PC-9 (cell line): ENCODE results near the gene RDH8. TPM values are rescaled to one million over a fixed set of nuclear protein-coding genes. Genes with fewer than 3 reads are reported as not detected.

Experiments used
- BruUV-seq: library from RNA; stranded (reverse); fragments of 400-500 nt; replicated peaks from 2 replicates; lab custom pipeline; 2021; lab: Mats Ljungman, UMichigan
- CTCF ChIA-PET: fragments of 300-600 bp; sonication (Branson Sonifier 250); formaldehyde crosslinking; loops from one replicate; lab custom pipeline; 2022; ENCODE audit warnings: antibody characterized with exemption; lab: Charles Lee
- POLR2A ChIA-PET: fragments of 300-600 bp; sonication (Branson Sonifier 250); formaldehyde crosslinking; loops from one replicate; lab custom pipeline; 2022; ENCODE audit warnings: antibody characterized with exemption; ENCODE audit not compliant: unreplicated experiment; lab: Charles Lee
- DNase-seq, 2 experiments: peaks; one replicate each; pipeline versions ENCODE4 v3.0.0 to v3.0.0-alpha.2; 2015 to 2022; ENCODE audit warnings: mixed read lengths in 1 of 2
- H2AFZ ChIP-seq: fragments of 200-600 bp; sonication (generic); 2 replicates; pipeline ENCODE4 v1.8.1; 2017; ENCODE audit warnings: antibody characterized with exemption
- H3F3A ChIP-seq: fragments of 200-600 bp; sonication (generic); 2 replicates; pipeline ENCODE4 v1.8.1; 2017; ENCODE audit warnings: antibody characterized with exemption, mild to moderate bottlenecking, low read depth; ENCODE audit not compliant: insufficient read depth
- H3K27ac ChIP-seq: fragments of 200-600 bp; sonication (generic); 2 replicates; pipeline ENCODE4 v1.6.1; 2016; ENCODE audit warnings: mixed run types
- H3K27me3 ChIP-seq: fragments of 200-600 bp; sonication (generic); 2 replicates; pipeline ENCODE4 v1.6.1; 2016; ENCODE audit warnings: low read depth, mixed run types; ENCODE audit not compliant: insufficient read depth
- H3K36me3 ChIP-seq: fragments of 200-600 bp; sonication (generic); 2 replicates; pipeline ENCODE4 v1.6.1; 2016; ENCODE audit warnings: low read depth, mixed run types
- H3K4me1 ChIP-seq: fragments of 200-600 bp; sonication (generic); replicated peaks from 2 replicates; pipeline ENCODE4 v1.6.1; 2016; ENCODE audit warnings: mixed run types; ENCODE audit not compliant: insufficient read depth
- H3K4me2 ChIP-seq: fragments of 200-600 bp; sonication (generic); 2 replicates; pipeline ENCODE4 v1.6.1; 2017; ENCODE audit warnings: mixed run types
- H3K4me3 ChIP-seq: fragments of 200-600 bp; sonication (generic); 2 replicates; pipeline ENCODE4 v1.6.1; 2016; ENCODE audit warnings: mixed run types
- H3K79me2 ChIP-seq: fragments of 200-600 bp; sonication (generic); 2 replicates; pipeline ENCODE4 v1.6.1; 2017; ENCODE audit warnings: low read depth, mixed run types
- H3K9me2 ChIP-seq: fragments of 200-600 bp; sonication (generic); 2 replicates; pipeline ENCODE4 v1.8.1; 2017; ENCODE audit warnings: mild to moderate bottlenecking; ENCODE audit not compliant: insufficient read depth
- H3K9me3 ChIP-seq: fragments of 200-600 bp; sonication (generic); 2 replicates; pipeline ENCODE4 v1.8.1; 2016; ENCODE audit warnings: low read depth; ENCODE audit not compliant: insufficient read depth
- H4K20me1 ChIP-seq: fragments of 200-600 bp; sonication (generic); 2 replicates; pipeline ENCODE4 v1.8.1; 2017; ENCODE audit not compliant: insufficient read depth
- EZH2 ChIP-seq: fragments of 200-600 bp; sonication (generic); IDR thresholded peaks from 2 replicates; pipeline ENCODE4 v1.8.0; 2017; ENCODE audit warnings: antibody characterized with exemption, low read depth
- intact Hi-C: fragments of 100-400 bp; cut with micrococcal nuclease; formaldehyde crosslinking; loops from one replicate; pipeline ENCODE4 v1.10.0; 2022; ENCODE audit not compliant: unreplicated experiment
- total RNA-seq: library from RNA; stranded (reverse); gene quantifications from 2 replicates; pipeline ENCODE4 v1.2.3, GENCODE V29; 2021
- TF ChIP-seq, protein P1 (sequence below): fragments of 200-600 bp; sonication (generic); conservative IDR thresholded peaks from 2 replicates; pipeline ENCODE4 v1.6.1; 2017; ENCODE audit warnings: mixed run types, antibody characterized with exemption, mild to moderate bottlenecking, moderate library complexity

Gene RDH8
- total RNA-seq, 1 experiment from 2014 or later = not detected

DNA sequence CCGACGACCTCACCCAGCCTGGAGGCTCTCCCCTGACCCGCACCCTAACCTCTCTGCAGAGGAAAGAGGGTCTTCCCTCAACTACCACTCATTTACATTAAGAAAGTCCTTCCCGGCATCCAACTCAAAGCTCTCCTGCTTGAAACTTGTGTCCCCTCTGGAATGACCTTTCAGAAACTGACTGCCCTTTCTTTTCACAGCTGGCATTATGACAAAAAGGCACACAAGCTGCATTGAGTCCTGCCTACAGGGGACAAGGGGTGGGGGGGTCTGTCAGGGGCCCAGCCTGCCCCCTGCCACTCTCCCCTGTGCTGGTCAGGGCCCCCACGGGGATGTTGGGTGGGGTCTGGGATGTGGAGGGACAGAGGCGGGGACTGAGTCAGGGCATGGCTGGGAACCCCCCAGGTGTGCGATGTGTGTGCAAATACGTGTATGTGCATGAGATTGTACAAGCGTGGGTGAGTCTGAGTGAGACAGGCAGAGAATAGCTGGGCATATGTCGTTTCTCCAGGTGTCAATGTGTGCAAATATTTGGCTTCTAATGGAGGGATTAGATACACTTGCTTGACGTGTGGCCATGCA is 5.0 kb upstream of the RDH8 start:
- H3K9me2 ChIP-seq = no peaks in the 10 kb centered on the region
- H4K20me1 ChIP-seq = no peaks in the 10 kb centered on the region; the same call in 1 of the 2 replicates
- no peaks in the 10 kb centered on the region for H3K36me3 ChIP-seq
- intact Hi-C loops = no loop called here
- no peaks in the 10 kb centered on the region for H3F3A ChIP-seq
- ChIA-PET CTCF (no interaction called here), POLR2A (no interaction called here)
- no peaks in the 10 kb centered on the region for H3K79me2 ChIP-seq
- no peak for DNase-seq
- H3K4me2 ChIP-seq = no peak overlapping the region
- no peaks in the 10 kb centered on the region for H3K9me3 ChIP-seq
- no peak overlapping the region for H3K27ac ChIP-seq
- H3K27me3 ChIP-seq = peaks cover 97% of the 10 kb centered on the region
- H3K4me1 ChIP-seq = no peaks in the 10 kb centered on the region
- TF ChIP-seq EZH2 = no peak
- TF ChIP-seq, protein P1, sequence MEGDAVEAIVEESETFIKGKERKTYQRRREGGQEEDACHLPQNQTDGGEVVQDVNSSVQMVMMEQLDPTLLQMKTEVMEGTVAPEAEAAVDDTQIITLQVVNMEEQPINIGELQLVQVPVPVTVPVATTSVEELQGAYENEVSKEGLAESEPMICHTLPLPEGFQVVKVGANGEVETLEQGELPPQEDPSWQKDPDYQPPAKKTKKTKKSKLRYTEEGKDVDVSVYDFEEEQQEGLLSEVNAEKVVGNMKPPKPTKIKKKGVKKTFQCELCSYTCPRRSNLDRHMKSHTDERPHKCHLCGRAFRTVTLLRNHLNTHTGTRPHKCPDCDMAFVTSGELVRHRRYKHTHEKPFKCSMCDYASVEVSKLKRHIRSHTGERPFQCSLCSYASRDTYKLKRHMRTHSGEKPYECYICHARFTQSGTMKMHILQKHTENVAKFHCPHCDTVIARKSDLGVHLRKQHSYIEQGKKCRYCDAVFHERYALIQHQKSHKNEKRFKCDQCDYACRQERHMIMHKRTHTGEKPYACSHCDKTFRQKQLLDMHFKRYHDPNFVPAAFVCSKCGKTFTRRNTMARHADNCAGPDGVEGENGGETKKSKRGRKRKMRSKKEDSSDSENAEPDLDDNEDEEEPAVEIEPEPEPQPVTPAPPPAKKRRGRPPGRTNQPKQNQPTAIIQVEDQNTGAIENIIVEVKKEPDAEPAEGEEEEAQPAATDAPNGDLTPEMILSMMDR = no peak
- BruUV-seq = no TSS peak
- H3K4me3 ChIP-seq = no peak overlapping the region
- no peak overlapping the region for H2AFZ ChIP-seq

DNA sequence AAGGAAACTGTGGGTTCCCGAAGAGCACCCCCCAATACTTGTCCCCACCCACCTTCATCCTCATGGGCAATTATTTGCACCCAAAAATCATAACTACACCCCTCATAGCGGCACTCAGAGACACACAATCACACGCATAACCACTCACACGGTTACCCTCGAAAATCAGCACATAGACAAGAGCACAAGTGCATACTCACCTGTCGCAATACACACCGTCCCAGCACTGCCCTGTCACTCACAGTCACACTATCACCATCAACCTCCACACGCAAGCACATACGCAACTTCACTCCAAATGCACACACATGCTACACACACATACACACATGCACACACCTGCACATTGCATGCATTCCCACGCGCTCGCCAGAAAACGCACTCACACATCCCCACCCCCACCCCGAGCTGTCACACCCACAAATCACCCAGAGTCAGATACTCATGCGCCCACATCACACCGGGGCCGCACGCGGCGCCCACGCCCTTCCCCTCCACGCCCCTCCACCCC is 3.5 kb upstream of the RDH8 start:
- Histone ChIP-seq H2AFZ (no peak overlapping the region), H3K4me2 (no peak overlapping the region), H3K27ac (no peak overlapping the region), H3F3A (no peaks in the 10 kb centered on the region), H3K9me3 (no peaks in the 10 kb centered on the region), H4K20me1 (no peaks in the 10 kb centered on the region; the same call in 1 of the 2 replicates), H3K4me1 (no peaks in the 10 kb centered on the region), H3K4me3 (no peak overlapping the region), H3K9me2 (no peaks in the 10 kb centered on the region), H3K79me2 (no peaks in the 10 kb centered on the region), H3K36me3 (no peaks in the 10 kb centered on the region), H3K27me3 (peaks cover 96% of the 10 kb centered on the region)
- BruUV-seq = no TSS peak
- no peak for DNase-seq
- ChIA-PET POLR2A (no interaction called here), CTCF (no interaction called here)
- intact Hi-C loops = no loop called here
- TF ChIP-seq, protein P1 = no peak

DNA sequence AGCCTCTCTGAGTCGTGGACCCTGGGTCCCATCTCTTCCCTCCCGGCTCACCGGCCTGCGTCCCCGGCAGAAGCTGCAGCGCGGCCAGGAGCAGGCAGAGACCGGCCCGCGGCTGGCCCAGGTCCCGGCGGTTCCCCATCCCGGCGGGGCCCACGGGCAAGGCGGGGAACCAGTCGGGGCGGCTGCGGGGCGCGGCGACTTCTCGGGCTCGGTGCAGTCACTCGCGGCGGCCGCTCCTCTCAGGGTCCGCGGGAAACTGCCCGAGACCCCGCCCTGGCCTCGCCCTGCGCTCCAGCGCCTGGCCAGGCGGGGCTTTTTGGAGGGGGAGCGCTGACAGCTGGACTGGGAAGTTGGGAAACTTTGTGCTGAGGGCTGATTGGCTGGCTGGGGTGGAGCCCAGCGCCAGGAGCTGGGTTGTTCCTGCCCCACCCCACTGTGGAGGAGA is 3.0 kb upstream of the RDH8 start, which contains the start of gene COL5A3:
TSS of gene COL5A3 (minus strand) at position 258 of the 445 bp plus-strand sequence. CDS start at position 139, 119 bp downstream.
- Histone ChIP-seq H3K27ac (no peak within 1 kb of the TSS), H3K4me3 (no peak within 1 kb of the TSS), H3K4me2 (no peak within 1 kb of the TSS)

More for the DNA sequence above, 3.0 kb upstream of the RDH8 start, which contains the start of gene COL5A3:
- Histone ChIP-seq H3K4me1 (no peaks in the 10 kb centered on the region), H3F3A (no peaks in the 10 kb centered on the region), H2AFZ (no peak within 1 kb of the TSS), H4K20me1 (no peaks in the 10 kb centered on the region; the same call in 1 of the 2 replicates), H3K79me2 (no peaks in the 10 kb centered on the region), H3K36me3 (no peaks in the 10 kb centered on the region), H3K9me3 (no peaks in the 10 kb centered on the region), H3K27me3 (peaks cover 95% of the 10 kb centered on the region), H3K9me2 (no peaks in the 10 kb centered on the region)
- no peak for TF ChIP-seq EZH2
- TF ChIP-seq, protein P1 = no peak
- BruUV-seq = no TSS peak
- intact Hi-C loops = no loop called here
- DNase-seq = no peak
- CTCF ChIA-PET = no interaction called here
- POLR2A ChIA-PET = no interaction called here
